WTC11 (cell line): ENCODE data around the gene WDFY4. TPM values are rescaled to one million over a fixed set of nuclear protein-coding genes. Genes with fewer than 3 reads are reported as not detected.

Experiments
- ATAC-seq: fragments of 200-7000 bp; cut with Tn5 transposase; 2 replicates; pipeline ENCODE4 v1.10.0; 2021; ENCODE audit warnings: mild to moderate bottlenecking, moderate library complexity
- CTCF ChIA-PET: fragments of 300-600 bp; sonication (Branson Sonifier 250); formaldehyde crosslinking; loops from one replicate; lab custom pipeline; 2021; ENCODE audit warnings: antibody characterized with exemption; lab: Charles Lee
- POLR2A ChIA-PET: fragments of 350-600 bp; sonication (Branson Sonifier 250); formaldehyde crosslinking; loops from one replicate; lab custom pipeline; 2021; ENCODE audit warnings: antibody characterized with exemption; lab: Charles Lee
- DNase-seq: peaks from one replicate; pipeline ENCODE4 v3.0.0; 2021; ENCODE audit warnings: low spot score
- H3K27ac Mint-ChIP-seq: 2 replicates; pipeline ENCODE4 v1.8.0; 2021; ENCODE audit warnings: mixed read lengths
- H3K27me3 Mint-ChIP-seq: 2 replicates; pipeline ENCODE4 v1.8.0; 2021; ENCODE audit warnings: low read depth, mild to moderate bottlenecking, moderate library complexity, mixed read lengths
- H3K36me3 Mint-ChIP-seq: 2 replicates; pipeline ENCODE4 v1.8.0; 2021; ENCODE audit warnings: mixed read lengths
- H3K4me1 Mint-ChIP-seq: 2 replicates; pipeline ENCODE4 v1.8.0; 2022; ENCODE audit warnings: mixed read lengths
- H3K4me3 Mint-ChIP-seq: 2 replicates; pipeline ENCODE4 v1.8.0; 2021; ENCODE audit warnings: mild to moderate bottlenecking, moderate library complexity, mixed read lengths
- H3K9me3 Mint-ChIP-seq: 2 replicates; pipeline ENCODE4 v1.8.0; 2021; ENCODE audit warnings: mixed read lengths
- AFF4 ChIP-seq: sonication (generic); formaldehyde crosslinking; IDR thresholded peaks from 2 replicates; pipeline ENCODE4 v1.8.1; 2023; ENCODE audit warnings: mild to moderate bottlenecking, missing genetic modification reagents, borderline replicate concordance
- ESRRA ChIP-seq: sonication (generic); formaldehyde crosslinking; IDR thresholded peaks from 2 replicates; pipeline ENCODE4 v1.8.1; 2022; ENCODE audit warnings: mild to moderate bottlenecking, missing genetic modification reagents, borderline replicate concordance
- FOXP4 ChIP-seq: sonication (generic); formaldehyde crosslinking; IDR thresholded peaks from 2 replicates; pipeline ENCODE4 v1.8.0; 2022; ENCODE audit warnings: mild to moderate bottlenecking, missing genetic modification reagents
- HMGA2 ChIP-seq: fragments of 250-450 bp; sonication (Bioruptor Pico); IDR thresholded peaks from 2 replicates; pipeline ENCODE4 v1.4.0; 2021; ENCODE audit warnings: mild to moderate bottlenecking, moderate library complexity
- JAZF1 ChIP-seq: fragments of 250-450 bp; sonication (Bioruptor Pico); IDR thresholded peaks from 2 replicates; pipeline ENCODE4 v1.9.0; 2021; ENCODE audit warnings: moderate library complexity, mild to moderate bottlenecking, inconsistent platforms
- MLX ChIP-seq: sonication (generic); formaldehyde crosslinking; IDR thresholded peaks from 2 replicates; pipeline ENCODE4 v1.8.1; 2023; ENCODE audit warnings: mild to moderate bottlenecking, missing genetic modification reagents, moderate library complexity
- PRRX2 ChIP-seq: fragments of 250-450 bp; sonication (Bioruptor Pico); IDR thresholded peaks from 2 replicates; pipeline ENCODE4 v1.8.0; 2021; ENCODE audit warnings: mild to moderate bottlenecking
- RELA ChIP-seq: sonication (generic); formaldehyde crosslinking; IDR thresholded peaks from 2 replicates; pipeline ENCODE4 v1.8.1; 2022; ENCODE audit warnings: missing genetic modification reagents, mild to moderate bottlenecking, borderline replicate concordance
- SMAD4 ChIP-seq: sonication (generic); formaldehyde crosslinking; IDR thresholded peaks from 2 replicates; pipeline ENCODE4 v1.8.0; 2022; ENCODE audit warnings: mild to moderate bottlenecking, missing genetic modification reagents
- SP1 ChIP-seq: sonication (generic); formaldehyde crosslinking; conservative IDR thresholded peaks from 2 replicates; pipeline ENCODE4 v1.8.1; 2022; ENCODE audit warnings: missing genetic modification reagents
- STAT6 ChIP-seq: sonication (generic); formaldehyde crosslinking; conservative IDR thresholded peaks from 2 replicates; pipeline ENCODE4 v1.8.1; 2023; ENCODE audit warnings: mild to moderate bottlenecking, low read depth, missing genetic modification reagents, moderate library complexity
- TEAD4 ChIP-seq: sonication (generic); formaldehyde crosslinking; IDR thresholded peaks from 2 replicates; pipeline ENCODE4 v1.8.0; 2022; ENCODE audit warnings: mild to moderate bottlenecking, missing genetic modification reagents
- ZNF138 ChIP-seq: sonication (generic); formaldehyde crosslinking; conservative IDR thresholded peaks from 2 replicates; pipeline ENCODE4 v1.8.1; 2022; ENCODE audit warnings: mild to moderate bottlenecking, moderate library complexity, missing genetic modification reagents
- ZNF219 ChIP-seq: sonication (generic); formaldehyde crosslinking; IDR thresholded peaks from 2 replicates; pipeline ENCODE4 v1.8.0; 2023; ENCODE audit warnings: missing genetic modification reagents, mild to moderate bottlenecking, borderline replicate concordance
- ZNF232 ChIP-seq: sonication (generic); formaldehyde crosslinking; IDR thresholded peaks from 2 replicates; pipeline ENCODE4 v1.8.0; 2022; ENCODE audit warnings: mild to moderate bottlenecking, missing genetic modification reagents
- ZNF263 ChIP-seq: sonication (generic); formaldehyde crosslinking; IDR thresholded peaks from 2 replicates; pipeline ENCODE4 v1.8.1; 2022; ENCODE audit warnings: low read depth, mild to moderate bottlenecking, moderate library complexity, missing genetic modification reagents
- ZNF396 ChIP-seq: fragments of 250-450 bp; sonication (Bioruptor Pico); IDR thresholded peaks from 2 replicates; pipeline ENCODE4 v1.8.0; 2021; ENCODE audit warnings: mild to moderate bottlenecking, moderate library complexity, borderline replicate concordance
- ZNF416 ChIP-seq: fragments of 250-450 bp; sonication (Bioruptor Pico); IDR thresholded peaks from 2 replicates; pipeline ENCODE4 v1.9.0; 2021; ENCODE audit warnings: mild to moderate bottlenecking, inconsistent platforms
- total RNA-seq: library from RNA; stranded (reverse); gene quantifications from 3 replicates; pipeline ENCODE4 v1.2.3, GENCODE V29; 2021
- TF ChIP-seq, protein P1 (sequence below): sonication (generic); formaldehyde crosslinking; IDR thresholded peaks from 2 replicates; pipeline ENCODE4 v1.8.1; 2022; ENCODE audit warnings: mild to moderate bottlenecking, missing genetic modification reagents, moderate library complexity, borderline replicate concordance
- TF ChIP-seq, protein P2 (sequence below): fragments of 250-450 bp; sonication (Bioruptor Pico); IDR thresholded peaks from 2 replicates; pipeline ENCODE4 v1.9.0; 2021; ENCODE audit warnings: mild to moderate bottlenecking
- TF ChIP-seq, protein P3 (sequence below): fragments of 250-450 bp; sonication (Bioruptor Pico); IDR thresholded peaks from 2 replicates; pipeline ENCODE4 v2.1.2; 2022; ENCODE audit warnings: mild to moderate bottlenecking, moderate library complexity

The WDFY4 gene
- total RNA-seq, 1 experiment from 2014 or later: 0.13 TPM

DNA sequence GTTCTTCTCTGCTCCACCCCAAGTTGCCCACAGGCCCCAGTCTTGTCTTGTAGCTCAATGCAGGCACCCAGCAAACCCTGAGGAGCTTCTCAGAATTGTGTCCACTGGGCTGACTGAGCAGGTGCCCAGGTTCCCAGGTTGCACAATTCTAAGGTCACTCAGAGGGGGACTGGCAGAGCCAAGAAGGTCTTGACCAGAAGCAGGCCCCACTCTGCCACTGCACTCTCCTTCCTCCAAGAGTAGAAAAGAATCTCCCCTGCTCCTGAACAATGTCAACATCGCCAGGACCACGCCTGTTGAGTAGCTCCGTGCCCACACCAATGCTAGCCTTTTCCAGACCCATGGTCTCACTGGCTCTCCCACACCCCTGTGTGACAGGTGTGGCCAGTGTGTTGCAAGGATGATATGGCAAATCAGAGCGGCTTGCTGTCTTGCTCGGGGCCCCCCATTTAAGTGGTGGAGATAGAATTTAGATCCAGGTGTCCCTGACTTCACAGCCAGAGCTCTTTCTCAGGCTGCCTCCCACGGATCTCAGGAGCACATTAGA, 254.4 kb downstream of the WDFY4 start (continued):
- TF ChIP-seq FOXP4 (CRISPR knock-in tag) (no peak), ZNF138 (no peak), HMGA2 (CRISPR knock-in tag) (no peak), SP1 (CRISPR knock-in tag) (no peak), ESRRA (CRISPR knock-in tag) (no peak), ZNF263 (no peak), ZNF219 (CRISPR knock-in tag) (no peak)

DNA sequence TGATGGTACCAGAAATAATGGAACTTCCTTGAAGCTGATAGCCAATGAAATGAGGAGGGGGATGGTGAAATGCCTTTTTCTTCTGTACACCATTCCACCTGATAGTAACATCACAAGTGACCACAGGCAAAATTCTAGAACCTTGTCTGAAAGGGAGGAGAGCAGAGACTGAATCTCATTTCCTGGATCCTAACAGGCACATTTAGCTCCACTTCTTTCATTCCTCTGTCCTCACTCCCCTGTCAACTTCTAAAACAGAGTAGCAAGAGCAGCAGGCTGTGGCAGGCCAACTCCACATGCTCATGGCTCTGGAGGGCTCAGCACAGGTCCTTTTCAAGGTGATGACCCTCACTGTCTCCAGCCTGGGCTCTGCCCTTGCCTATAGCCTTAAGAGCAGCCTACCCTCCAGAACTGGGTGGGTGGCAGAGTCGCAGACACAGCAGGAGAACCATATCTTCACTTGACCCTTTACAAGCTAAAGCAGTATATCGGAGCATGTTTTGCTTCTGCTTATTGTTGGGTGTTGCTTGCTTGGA, 255.2 kb downstream of the WDFY4 start, which contains the start of gene LRRC18:
TSS of gene LRRC18 (minus strand) at position 51 of the 536 bp plus-strand sequence. CDS start 25,685 bp downstream, outside the sequence.
- no peak for TF ChIP-seq ZNF396 (CRISPR knock-in tag)
- no peak for TF ChIP-seq ZNF416 (CRISPR knock-in tag)
- no peak for TF ChIP-seq ZNF232 (CRISPR knock-in tag)
- no peak for TF ChIP-seq JAZF1 (CRISPR knock-in tag)
- TF ChIP-seq, protein P1, sequence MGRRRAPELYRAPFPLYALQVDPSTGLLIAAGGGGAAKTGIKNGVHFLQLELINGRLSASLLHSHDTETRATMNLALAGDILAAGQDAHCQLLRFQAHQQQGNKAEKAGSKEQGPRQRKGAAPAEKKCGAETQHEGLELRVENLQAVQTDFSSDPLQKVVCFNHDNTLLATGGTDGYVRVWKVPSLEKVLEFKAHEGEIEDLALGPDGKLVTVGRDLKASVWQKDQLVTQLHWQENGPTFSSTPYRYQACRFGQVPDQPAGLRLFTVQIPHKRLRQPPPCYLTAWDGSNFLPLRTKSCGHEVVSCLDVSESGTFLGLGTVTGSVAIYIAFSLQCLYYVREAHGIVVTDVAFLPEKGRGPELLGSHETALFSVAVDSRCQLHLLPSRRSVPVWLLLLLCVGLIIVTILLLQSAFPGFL (CRISPR knock-in tag): no peak
- TF ChIP-seq AFF4 (CRISPR knock-in tag): no peak
- no peak for TF ChIP-seq PRRX2 (CRISPR knock-in tag)
- TF ChIP-seq, protein P2, sequence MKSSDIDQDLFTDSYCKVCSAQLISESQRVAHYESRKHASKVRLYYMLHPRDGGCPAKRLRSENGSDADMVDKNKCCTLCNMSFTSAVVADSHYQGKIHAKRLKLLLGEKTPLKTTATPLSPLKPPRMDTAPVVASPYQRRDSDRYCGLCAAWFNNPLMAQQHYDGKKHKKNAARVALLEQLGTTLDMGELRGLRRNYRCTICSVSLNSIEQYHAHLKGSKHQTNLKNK (CRISPR knock-in tag): no peak
- CTCF ChIA-PET: no interaction called here
- H3K27ac Mint-ChIP-seq: no peak within 1 kb of the TSS

GRCh38 chr10:48940372-48940771, 255.7 kb downstream of the WDFY4 start:
- Mint-ChIP-seq H3K9me3 (no peaks in the 10 kb centered on the region), H3K27me3 (no peaks in the 10 kb centered on the region), H3K4me1 (no peaks in the 10 kb centered on the region; the same call in 1 of the 2 replicates), H3K36me3 (no peaks in the 10 kb centered on the region), H3K27ac (no peak overlapping the region), H3K4me3 (no peak overlapping the region)
- ChIA-PET CTCF (no interaction called here), POLR2A (no interaction called here)
- ATAC-seq (no peak), DNase-seq (no peak)
- TF ChIP-seq RELA (no peak), STAT6 (CRISPR knock-in tag) (no peak), MLX (CRISPR knock-in tag) (no peak), SMAD4 (CRISPR knock-in tag) (no peak), TEAD4 (CRISPR knock-in tag) (no peak)
- TF ChIP-seq, protein P3, sequence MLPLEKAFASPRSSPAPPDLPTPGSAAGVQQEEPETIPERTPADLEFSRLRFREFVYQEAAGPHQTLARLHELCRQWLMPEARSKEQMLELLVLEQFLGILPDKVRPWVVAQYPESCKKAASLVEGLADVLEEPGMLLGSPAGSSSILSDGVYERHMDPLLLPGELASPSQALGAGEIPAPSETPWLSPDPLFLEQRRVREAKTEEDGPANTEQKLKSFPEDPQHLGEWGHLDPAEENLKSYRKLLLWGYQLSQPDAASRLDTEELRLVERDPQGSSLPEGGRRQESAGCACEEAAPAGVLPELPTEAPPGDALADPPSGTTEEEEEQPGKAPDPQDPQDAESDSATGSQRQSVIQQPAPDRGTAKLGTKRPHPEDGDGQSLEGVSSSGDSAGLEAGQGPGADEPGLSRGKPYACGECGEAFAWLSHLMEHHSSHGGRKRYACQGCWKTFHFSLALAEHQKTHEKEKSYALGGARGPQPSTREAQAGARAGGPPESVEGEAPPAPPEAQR (CRISPR knock-in tag): no peak

More for the DNA sequence above, 255.2 kb downstream of the WDFY4 start, which contains the start of gene LRRC18:
- H3K4me3 Mint-ChIP-seq: no peak within 1 kb of the TSS
- POLR2A ChIA-PET: no interaction called here
- no peaks in the 10 kb centered on the region for H3K9me3 Mint-ChIP-seq
- peaks cover 5% of the 10 kb centered on the region for H3K4me1 Mint-ChIP-seq
- ATAC-seq: no peak
- DNase-seq: no peak
- H3K36me3 Mint-ChIP-seq: no peaks in the 10 kb centered on the region
- H3K27me3 Mint-ChIP-seq: no peaks in the 10 kb centered on the region
